K562 (cell line): ENCODE results near the gene GABPB1. TPM values are rescaled to one million over a fixed set of nuclear protein-coding genes. Genes with fewer than 3 reads are reported as not detected.

ENCODE experiments used
- ATAC-seq: fragments of 200-7000 bp; cut with Tn5 transposase; 3 replicates; pipeline ENCODE4 v1.9.1; 2020; ENCODE audit warnings: moderate library complexity
- BruUV-seq: library from RNA; stranded (reverse); fragments of 400-500 nt; replicated peaks from 2 replicates; lab custom pipeline; 2021; lab: Mats Ljungman, UMichigan
- CTCF ChIA-PET: fragments of 300-600 bp; formaldehyde crosslinking; extraction: SDS; loops from one replicate; lab custom pipeline; 2021; ENCODE audit warnings: low intra/inter-chr PET ratio; lab: Yijun Ruan, JAX
- POLR2A ChIA-PET: fragments of 300-600, 350-650 bp; sonication (Branson Sonifier 250); formaldehyde crosslinking; extraction: SDS; loops from one replicate; lab custom pipeline; 2021; ENCODE audit warnings: antibody characterized with exemption, inconsistent platforms; lab: Yijun Ruan, JAX
- DNase-seq, 4 experiments: peaks; one replicate each; pipeline versions ENCODE4 v3.0.0 to v3.0.0-alpha.2; 2011 to 2018; ENCODE audit warnings: low spot score in 3 of 4, mixed read lengths in 3 of 4; ENCODE audit errors: extremely low read depth in 1 of 4
- FAIRE-seq: peaks from 2 replicates; lab custom pipeline; 2011; peaks lifted over from hg19 to GRCh38; lab: Jason Lieb, UNC
- H2AFZ ChIP-seq: 2 replicates; pipeline ENCODE4 v1.6.0; 2011; ENCODE audit warnings: low read depth, low read length, control low read depth, inconsistent platforms
- H3K27ac ChIP-seq: fragments of 200-600 bp; 3 replicates; pipeline ENCODE4 v1.8.0; 2011; ENCODE audit warnings: low read depth, mild to moderate bottlenecking, control low read depth, inconsistent platforms, low read length, moderate library complexity, mixed read lengths; ENCODE audit errors: extremely low read depth
- H3K27me3 ChIP-seq, 2 experiments: fragments of 300-600 bp in 1 of 2; 2 replicates in 1 of 2; 3 replicates in 1 of 2; pipeline versions ENCODE4 v1.6.0 to v1.8.0; 2011; ENCODE audit warnings: inconsistent platforms in 2 of 2, low read length in 2 of 2, mild to moderate bottlenecking in 1 of 2, mixed read lengths in 1 of 2, moderate library complexity in 1 of 2; ENCODE audit not compliant: control insufficient read depth in 2 of 2, insufficient read depth in 2 of 2
- H3K36me3 ChIP-seq: fragments of 300-600 bp; 3 replicates; pipeline ENCODE4 v1.8.0; 2011; ENCODE audit warnings: mild to moderate bottlenecking, low read length, inconsistent platforms; ENCODE audit not compliant: control insufficient read depth, insufficient read depth
- H3K4me1 ChIP-seq, 2 experiments: fragments of 200-600 bp in 1 of 2; replicated peaks in 1 of 2; 2 replicates in 1 of 2; 3 replicates in 1 of 2; pipeline versions ENCODE4 v1.5.1 to v1.8.0; 2011; ENCODE audit warnings: inconsistent platforms in 2 of 2, low read length in 2 of 2, mild to moderate bottlenecking in 1 of 2, mixed read lengths in 1 of 2, moderate library complexity in 1 of 2; ENCODE audit not compliant: control insufficient read depth in 2 of 2, insufficient read depth in 2 of 2
- H3K4me2 ChIP-seq: 2 replicates; pipeline ENCODE4 v1.6.1; 2011; ENCODE audit warnings: low read length, control low read depth, inconsistent platforms, mixed read lengths; ENCODE audit not compliant: insufficient read depth
- H3K4me3 ChIP-seq: fragments of 200-600 bp; sonication (generic), shearing (Covaris generic); 2 replicates; pipeline ENCODE4 v1.5.1; 2016; ENCODE audit warnings: control low read depth, inconsistent platforms
- H3K79me2 ChIP-seq: fragments of 200-600 bp; 3 replicates; pipeline ENCODE4 v1.8.0; 2011; ENCODE audit warnings: low read length, inconsistent platforms; ENCODE audit not compliant: control insufficient read depth, insufficient read depth
- H3K9ac ChIP-seq, 2 experiments: 2 replicates each; pipeline versions ENCODE4 v1.6.0 to v1.6.1; 2011; ENCODE audit warnings: low read depth in 2 of 2, low read length in 2 of 2, control low read depth in 1 of 2, inconsistent platforms in 1 of 2, mild to moderate bottlenecking in 1 of 2, mixed read lengths in 1 of 2; ENCODE audit not compliant: insufficient read depth in 1 of 2
- H3K9me1 ChIP-seq: one replicate; pipeline ENCODE4 v1.6.0; 2011; ENCODE audit warnings: inconsistent platforms, mild to moderate bottlenecking, low read length, moderate library complexity; ENCODE audit not compliant: control insufficient read depth, insufficient read depth
- H3K9me3 ChIP-seq: replicated peaks from 2 replicates; pipeline ENCODE4 v1.5.1; 2011; ENCODE audit warnings: low read depth, low read length, inconsistent platforms; ENCODE audit not compliant: control insufficient read depth, insufficient read depth
- H4K20me1 ChIP-seq: replicated peaks from 2 replicates; pipeline ENCODE4 v1.6.1; 2011; ENCODE audit warnings: low read length, inconsistent platforms, mixed read lengths; ENCODE audit not compliant: control insufficient read depth, insufficient read depth
- EP300 ChIP-seq: IDR thresholded peaks from 2 replicates; pipeline ENCODE4 v1.6.1; 2012; ENCODE audit warnings: low read length, improper control_type of control experiment
- NFIX ChIP-seq: fragments of 250-450 bp; sonication (Bioruptor Pico); IDR thresholded peaks from 2 replicates; pipeline ENCODE4 v1.4.0; 2020; ENCODE audit warnings: low read depth, mild to moderate bottlenecking, moderate library complexity
- PHB ChIP-seq: fragments of 250-450 bp; sonication (Bioruptor Pico); IDR thresholded peaks from 2 replicates; pipeline ENCODE4 v1.5.0; 2021
- SREBF1 ChIP-seq: fragments of 150-350 bp; IDR thresholded peaks from 2 replicates; pipeline ENCODE4 v1.6.1; 2014; ENCODE audit warnings: antibody characterized with exemption, low read depth, low read length, borderline replicate concordance
- STAT5B ChIP-seq: fragments of 250-450 bp; sonication (Bioruptor Pico); IDR thresholded peaks from 2 replicates; pipeline ENCODE4 v1.8.0; 2021; ENCODE audit warnings: mild to moderate bottlenecking, inconsistent platforms
- TEAD2 ChIP-seq: fragments of 450-650 bp; IDR thresholded peaks from 2 replicates; pipeline ENCODE4 v1.6.1; 2016; ENCODE audit warnings: missing genetic modification characterization, control low read depth, missing compliant biosample characterization
- ZNF124 ChIP-seq: sonication (generic); formaldehyde crosslinking; IDR thresholded peaks from 2 replicates; pipeline ENCODE4 v1.8.1; 2022; ENCODE audit warnings: missing genetic modification reagents
- ZNF133 ChIP-seq: fragments of 250-450 bp; sonication (Bioruptor Pico); IDR thresholded peaks from 2 replicates; pipeline ENCODE4 v1.4.0; 2020; ENCODE audit warnings: mild to moderate bottlenecking
- ZNF24 ChIP-seq: fragments of 450-650 bp; IDR thresholded peaks from 2 replicates; pipeline ENCODE4 v1.6.1; 2016
- WGBS: fragments of 100-300 bp; shearing (Covaris generic); methylation state at CpG from one replicate; pipeline ENCODE4 v1.1.6; 2016; ENCODE audit warnings: low coverage, mixed read lengths; ENCODE audit not compliant: insufficient coverage; ENCODE audit errors: missing lambda C conversion rate; 5-methylcytosine and 5-hydroxymethylcytosine counted together
- in situ Hi-C: fragments of 300-500 bp; cut with MboI; formaldehyde crosslinking; loops from 4 replicates; pipeline ENCODE4 v1.15.0; 2018; ENCODE audit warnings: inconsistent platforms, mixed read lengths
- intact Hi-C: fragments of 100-400 bp; cut with micrococcal nuclease; formaldehyde crosslinking; loops from 2 replicates; pipeline ENCODE4 v1.14.2; 2022
- polyA plus RNA-seq, 8 experiments: library from polyadenylated mRNA; depleted of rRNA in 4 of 8; stranded (reverse) in 5 of 8; unstranded in 3 of 8; fragments of >200 nt; fragmentation: Nextera tagmentation in 2 of 8; fragmentation: Illumina TruSeq in 1 of 8; extraction: Ambion mirVana in 2 of 8; extraction: Trizol in 1 of 8; gene quantifications; 2 replicates each; pipeline versions ENCODE4 v1.2.1 to v1.2.3, GENCODE V29; 2011 to 2014; ENCODE audit warnings: inconsistent platforms in 1 of 8, missing spikeins in 1 of 8
- total RNA-seq, 7 experiments: library from RNA; depleted of rRNA in 6 of 7; stranded (reverse); fragments of >200 nt in 6 of 7; fragmentation: Illumina TruSeq in 2 of 7; extraction: Trizol in 2 of 7; gene quantifications; 2 replicates each; pipeline versions ENCODE4 v1.2.1 to v1.2.3, GENCODE V29; 2011 to 2021; ENCODE audit warnings: low replicate concordance in 1 of 7
- TF ChIP-seq, protein P1 (sequence below): fragments of 450-650 bp; IDR thresholded peaks from 2 replicates; pipeline ENCODE4 v1.6.1; 2018; ENCODE audit not compliant: partially characterized antibody

GABPB1 gene
- total and polyA plus RNA-seq, 9 of the 15 experiments (the other 6 are each of a cell fraction or from before 2014, with no cell fraction given), result 11.8 to 42.3 (median 33.2) TPM

DNA sequence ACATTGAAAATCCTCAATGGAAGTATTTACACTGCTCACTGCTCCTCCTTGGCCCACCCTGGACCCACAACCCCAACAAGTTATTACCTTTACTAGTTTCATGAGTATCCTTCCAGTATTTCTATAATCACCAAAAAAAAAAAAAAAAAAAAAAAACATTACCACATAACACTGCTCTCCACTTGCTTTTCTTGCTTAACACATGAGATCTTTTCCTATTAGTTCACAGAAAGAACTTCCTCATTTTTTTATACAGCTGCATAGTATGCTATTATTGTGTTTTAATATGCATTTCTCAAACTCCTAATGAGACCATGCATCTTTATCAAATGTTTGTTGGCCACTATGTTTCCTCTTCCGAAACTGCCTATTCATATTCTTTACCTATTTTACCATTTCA, 14.6 kb downstream of the GABPB1 start:
- no peak for DNase-seq
- no peak overlapping the region for H3K4me2 ChIP-seq
- no peak overlapping the region for H3K9ac ChIP-seq
- WGBS, result 100% methylated on average over 1 of the region's 1 CpG
- H3K4me3 ChIP-seq, result no peak overlapping the region
- H3K9me1 ChIP-seq, result no peaks in the 10 kb centered on the region
- no peaks in the 10 kb centered on the region for H3K27me3 ChIP-seq
- peaks cover 29% of the 10 kb centered on the region; the same call in 2 of the 3 replicates for H3K79me2 ChIP-seq
- TF ChIP-seq NFIX (CRISPR knock-in tag) (no peak), ZNF24 (no peak), TEAD2 (tag) (no peak), ZNF124 (CRISPR knock-in tag) (no peak), PHB (CRISPR knock-in tag) (no peak), STAT5B (CRISPR knock-in tag) (no peak), SREBF1 (no peak), EP300 (no peak), ZNF133 (CRISPR knock-in tag) (no peak)
- TF ChIP-seq, protein P1, sequence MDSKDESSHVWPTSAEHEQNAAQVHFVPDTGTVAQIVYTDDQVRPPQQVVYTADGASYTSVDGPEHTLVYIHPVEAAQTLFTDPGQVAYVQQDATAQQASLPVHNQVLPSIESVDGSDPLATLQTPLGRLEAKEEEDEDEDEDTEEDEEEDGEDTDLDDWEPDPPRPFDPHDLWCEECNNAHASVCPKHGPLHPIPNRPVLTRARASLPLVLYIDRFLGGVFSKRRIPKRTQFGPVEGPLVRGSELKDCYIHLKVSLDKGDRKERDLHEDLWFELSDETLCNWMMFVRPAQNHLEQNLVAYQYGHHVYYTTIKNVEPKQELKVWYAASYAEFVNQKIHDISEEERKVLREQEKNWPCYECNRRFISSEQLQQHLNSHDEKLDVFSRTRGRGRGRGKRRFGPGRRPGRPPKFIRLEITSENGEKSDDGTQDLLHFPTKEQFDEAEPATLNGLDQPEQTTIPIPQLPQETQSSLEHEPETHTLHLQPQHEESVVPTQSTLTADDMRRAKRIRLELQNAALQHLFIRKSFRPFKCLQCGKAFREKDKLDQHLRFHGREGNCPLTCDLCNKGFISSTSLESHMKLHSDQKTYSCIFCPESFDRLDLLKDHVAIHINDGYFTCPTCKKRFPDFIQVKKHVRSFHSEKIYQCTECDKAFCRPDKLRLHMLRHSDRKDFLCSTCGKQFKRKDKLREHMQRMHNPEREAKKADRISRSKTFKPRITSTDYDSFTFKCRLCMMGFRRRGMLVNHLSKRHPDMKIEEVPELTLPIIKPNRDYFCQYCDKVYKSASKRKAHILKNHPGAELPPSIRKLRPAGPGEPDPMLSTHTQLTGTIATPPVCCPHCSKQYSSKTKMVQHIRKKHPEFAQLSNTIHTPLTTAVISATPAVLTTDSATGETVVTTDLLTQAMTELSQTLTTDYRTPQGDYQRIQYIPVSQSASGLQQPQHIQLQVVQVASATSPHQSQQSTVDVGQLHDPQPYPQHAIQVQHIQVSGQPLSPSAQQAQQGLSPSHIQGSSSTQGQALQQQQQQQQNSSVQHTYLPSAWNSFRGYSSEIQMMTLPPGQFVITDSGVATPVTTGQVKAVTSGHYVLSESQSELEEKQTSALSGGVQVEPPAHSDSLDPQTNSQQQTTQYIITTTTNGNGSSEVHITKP, result no peak
- TF ChIP-seq, all 486 proteins: peak for 0
- FAIRE-seq (no peak), ATAC-seq (no peak)
- POLR2A ChIA-PET, result interaction anchor here (0.6 to 3.9 kb wide), 2 partner anchors 11 to 64 kb away, joined by 3 to 19 read pairs; no protein-coding TSS in a partner anchor
- no TSS peak for BruUV-seq
- no peaks in the 10 kb centered on the region for H3K36me3 ChIP-seq
- H3K4me1 ChIP-seq, result peaks cover 0 to 8% of the 10 kb centered on the region in 2 experiments; a peak in 2 of 5 replicates
- H4K20me1 ChIP-seq, result no peaks in the 10 kb centered on the region
- intact Hi-C loops (no loop called here), in situ Hi-C loops (no loop called here)
- no peak overlapping the region for H2AFZ ChIP-seq
- CTCF ChIA-PET, result no interaction called here
- no peak overlapping the region for H3K27ac ChIP-seq
- no peaks in the 10 kb centered on the region for H3K9me3 ChIP-seq
